GM12878 (cell line): ENCODE data around the gene LMO7.

ENCODE experiments used
- BHLHE40 ChIP-seq, 2 experiments: fragments of 450-650 bp in 1 of 2; IDR thresholded peaks; 2 replicates each; pipeline ENCODE4 v1.6.1; 2011 to 2017; ENCODE audit warnings: low read depth in 2 of 2, borderline replicate concordance in 1 of 2, improper control_type of control experiment in 1 of 2, low read length in 1 of 2, mild to moderate bottlenecking in 1 of 2
- EZH2 ChIP-seq: IDR thresholded peaks from 2 replicates; pipeline ENCODE4 v1.6.1; 2012; ENCODE audit warnings: low read depth, mild to moderate bottlenecking, control low read depth, inconsistent platforms, low read length, borderline replicate concordance; ENCODE audit not compliant: control insufficient read depth
- FOXM1 ChIP-seq: IDR thresholded peaks from 2 replicates; pipeline ENCODE4 v1.6.1; 2012; ENCODE audit warnings: low read depth, mild to moderate bottlenecking, inconsistent platforms, low read length, moderate library complexity
- JUND ChIP-seq: IDR thresholded peaks from 2 replicates; pipeline ENCODE4 v1.6.1; 2012; ENCODE audit warnings: low read depth, mild to moderate bottlenecking, low read length, improper control_type of control experiment, moderate library complexity
- RCOR1 ChIP-seq: conservative IDR thresholded peaks from 2 replicates; pipeline ENCODE4 v1.6.1; 2012; ENCODE audit warnings: low read depth, low read length, improper control_type of control experiment
- RELA ChIP-seq: fragments of 450-650 bp; IDR thresholded peaks from 2 replicates; pipeline ENCODE4 v1.8.0; 2014; ENCODE audit warnings: borderline replicate concordance; ENCODE audit not compliant: partially characterized antibody
- SRF ChIP-seq, 2 experiments: IDR thresholded peaks; 2 replicates each; pipeline ENCODE4 v1.6.1; 2011; ENCODE audit warnings: low read depth in 2 of 2, low read length in 2 of 2, mild to moderate bottlenecking in 1 of 2, moderate library complexity in 1 of 2
- SUPT20H ChIP-seq: IDR thresholded peaks from 2 replicates; pipeline ENCODE4 v1.6.1; 2011; ENCODE audit warnings: low read depth, mild to moderate bottlenecking, low read length, moderate library complexity, borderline replicate concordance; ENCODE audit not compliant: control insufficient read depth
- TAF1 ChIP-seq: IDR thresholded peaks from 2 replicates; pipeline ENCODE4 v1.6.1; 2011; ENCODE audit warnings: mild to moderate bottlenecking, low read depth, low read length, borderline replicate concordance
- ZNF274 ChIP-seq: IDR thresholded peaks from one replicate; pipeline ENCODE4 v1.8.0; 2011; ENCODE audit not compliant: insufficient read length, insufficient read depth
- TF ChIP-seq, protein P1 (sequence below), 3 experiments: IDR thresholded peaks in 2 of 3; conservative IDR thresholded peaks in 1 of 3; 2 replicates each; pipeline ENCODE4 v1.5.1; 2011; ENCODE audit warnings: low read depth in 3 of 3, low read length in 3 of 3, mild to moderate bottlenecking in 3 of 3, control low read depth in 2 of 3, moderate library complexity in 2 of 3, inconsistent platforms in 1 of 3, mixed read lengths in 1 of 3; ENCODE audit not compliant: control insufficient read depth in 2 of 3, insufficient read depth in 1 of 3; ENCODE audit errors: extremely low read depth in 1 of 3

GRCh38 chr13:75908141-75908540 is 272.0 kb downstream of the LMO7 start:
- TF ChIP-seq SUPT20H = no peak
- TF ChIP-seq, protein P1, sequence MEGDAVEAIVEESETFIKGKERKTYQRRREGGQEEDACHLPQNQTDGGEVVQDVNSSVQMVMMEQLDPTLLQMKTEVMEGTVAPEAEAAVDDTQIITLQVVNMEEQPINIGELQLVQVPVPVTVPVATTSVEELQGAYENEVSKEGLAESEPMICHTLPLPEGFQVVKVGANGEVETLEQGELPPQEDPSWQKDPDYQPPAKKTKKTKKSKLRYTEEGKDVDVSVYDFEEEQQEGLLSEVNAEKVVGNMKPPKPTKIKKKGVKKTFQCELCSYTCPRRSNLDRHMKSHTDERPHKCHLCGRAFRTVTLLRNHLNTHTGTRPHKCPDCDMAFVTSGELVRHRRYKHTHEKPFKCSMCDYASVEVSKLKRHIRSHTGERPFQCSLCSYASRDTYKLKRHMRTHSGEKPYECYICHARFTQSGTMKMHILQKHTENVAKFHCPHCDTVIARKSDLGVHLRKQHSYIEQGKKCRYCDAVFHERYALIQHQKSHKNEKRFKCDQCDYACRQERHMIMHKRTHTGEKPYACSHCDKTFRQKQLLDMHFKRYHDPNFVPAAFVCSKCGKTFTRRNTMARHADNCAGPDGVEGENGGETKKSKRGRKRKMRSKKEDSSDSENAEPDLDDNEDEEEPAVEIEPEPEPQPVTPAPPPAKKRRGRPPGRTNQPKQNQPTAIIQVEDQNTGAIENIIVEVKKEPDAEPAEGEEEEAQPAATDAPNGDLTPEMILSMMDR (IDR thresholded peaks at IDR 0.05 in 2 of 3, conservative IDR thresholded peaks at IDR 0.05 in 1 of 3; ENCODE audit: control insufficient read depth in 2 of 3, extremely low read depth in 1 of 3, insufficient read depth in 1 of 3, low read depth in 3 of 3, low read length in 3 of 3) = no peak
- TF ChIP-seq JUND = no peak
- no peak for TF ChIP-seq RCOR1
- TF ChIP-seq TAF1 = no peak
- no peak for TF ChIP-seq ZNF274
- no peak for TF ChIP-seq FOXM1
- no peak for TF ChIP-seq RELA
- TF ChIP-seq SRF (IDR thresholded peaks at IDR 0.05; ENCODE audit: low read depth in 2 of 2, low read length in 2 of 2) = no peak
- no peak for TF ChIP-seq EZH2
- TF ChIP-seq BHLHE40 (IDR thresholded peaks at IDR 0.05; ENCODE audit: borderline replicate concordance in 1 of 2, low read depth in 2 of 2, low read length in 1 of 2) = no peak
